OCI-LY3 (cell line): ENCODE data around the gene PNMT.

Experiments
- H2AFZ ChIP-seq: fragments of 200-600, 300-600 bp; shearing (Covaris generic); 2 replicates; pipeline ENCODE4 v1.6.0; 2014; ENCODE audit warnings: antibody characterized with exemption, low read depth, low read length
- H3K27ac ChIP-seq: fragments of 200-600, 300-600 bp; sonication (generic); 2 replicates; pipeline ENCODE4 v1.5.1; 2014; ENCODE audit warnings: mild to moderate bottlenecking, low read length, moderate library complexity, mixed read lengths
- H3K27me3 ChIP-seq: fragments of 200-600, 300-600 bp; sonication (generic); 2 replicates; pipeline ENCODE4 v1.6.1; 2014; ENCODE audit warnings: low read depth, low read length, mixed read lengths
- H3K36me3 ChIP-seq: fragments of 200-600, 300-600 bp; sonication (generic); replicated peaks from 2 replicates; pipeline ENCODE3; 2014; ENCODE audit warnings: low read depth, low read length, mixed read lengths
- H3K4me1 ChIP-seq: fragments of 300-600, 200-600 bp; sonication (generic); 2 replicates; pipeline ENCODE4 v1.6.1; 2014; ENCODE audit warnings: low read length, mixed read lengths
- H3K4me2 ChIP-seq: fragments of 200-600, 300-600 bp; sonication (generic); 2 replicates; pipeline ENCODE4 v1.6.1; 2014; ENCODE audit warnings: low read length, mixed read lengths
- H3K4me3 ChIP-seq: fragments of 300-600, 200-600 bp; sonication (generic); 2 replicates; pipeline ENCODE4 v1.5.1; 2014; ENCODE audit warnings: antibody characterized with exemption, mild to moderate bottlenecking, low read length, moderate library complexity
- H3K79me2 ChIP-seq: fragments of 300-600, 200-600 bp; shearing (Covaris generic); 2 replicates; pipeline ENCODE4 v1.6.1; 2014; ENCODE audit warnings: mild to moderate bottlenecking, low read length, mixed read lengths
- H3K9ac ChIP-seq: fragments of 300-600, 200-600 bp; shearing (Covaris generic); 2 replicates; pipeline ENCODE4 v1.6.0; 2014; ENCODE audit warnings: mild to moderate bottlenecking, low read length, moderate library complexity
- H3K9me3 ChIP-seq: fragments of 200-600, 300-600 bp; shearing (Covaris generic); 2 replicates; pipeline ENCODE4 v1.6.1; 2014; ENCODE audit warnings: low read length, mixed read lengths; ENCODE audit not compliant: insufficient read depth
- H4K20me1 ChIP-seq: fragments of 200-600, 300-600 bp; sonication (generic); 2 replicates; pipeline ENCODE4 v1.6.1; 2016; ENCODE audit warnings: low read length, mixed read lengths; ENCODE audit not compliant: insufficient read depth
- CTCF ChIP-seq: fragments of 200-600, 300-600 bp; sonication (generic); IDR thresholded peaks from 2 replicates; pipeline ENCODE4 v1.5.1; 2014; ENCODE audit warnings: antibody characterized with exemption, low read length, low read depth
- EZH2phosphoT487 ChIP-seq: fragments of 200-600 bp; shearing (Covaris generic); IDR thresholded peaks from 2 replicates; pipeline ENCODE4 v1.6.1; 2018; ENCODE audit warnings: antibody characterized with exemption, mixed run types, low read depth

Gene PNMT

GRCh38 chr17:39678340-39679116 lies 10.3 kb downstream of the PNMT start:
- no peak for TF ChIP-seq CTCF
- no peak for TF ChIP-seq EZH2phosphoT487
- Histone ChIP-seq H3K36me3 (no peaks in the 10 kb centered on the region), H4K20me1 (no peaks in the 10 kb centered on the region), H3K27me3 (no peaks in the 10 kb centered on the region), H3K4me2 (no peak overlapping the region), H3K9me3 (no peaks in the 10 kb centered on the region), H3K9ac (no peak overlapping the region), H3K27ac (no peak overlapping the region), H2AFZ (no peak overlapping the region), H3K4me3 (no peak overlapping the region), H3K4me1 (peaks cover 8% of the 10 kb centered on the region), H3K79me2 (no peaks in the 10 kb centered on the region)

- no peak overlapping the region for H2AFZ ChIP-seq
- H3K79me2 ChIP-seq: no peaks in the 10 kb centered on the region
- no peak overlapping the region for H3K27ac ChIP-seq
- no peak overlapping the region for H3K9ac ChIP-seq
- H3K4me3 ChIP-seq: no peak overlapping the region
- H3K36me3 ChIP-seq: no peaks in the 10 kb centered on the region
- no peak for TF ChIP-seq CTCF
- no peak for TF ChIP-seq EZH2phosphoT487
- no peaks in the 10 kb centered on the region for H4K20me1 ChIP-seq
- no peaks in the 10 kb centered on the region for H3K27me3 ChIP-seq
- H3K4me2 ChIP-seq: no peak overlapping the region
- peaks cover 5% of the 10 kb centered on the region for H3K4me1 ChIP-seq
- no peaks in the 10 kb centered on the region for H3K9me3 ChIP-seq
Observed at GRCh38 chr17:39679521-39680192, 11.4 kb downstream of the PNMT start.

GRCh38 chr17:39683295-39683939 lies 15.2 kb downstream of the PNMT start:
- no peak for TF ChIP-seq EZH2phosphoT487
- TF ChIP-seq CTCF: no peak
- peaks cover 11% of the 10 kb centered on the region for H3K4me1 ChIP-seq
- H3K4me3 ChIP-seq: no peak overlapping the region
- H3K9me3 ChIP-seq: no peaks in the 10 kb centered on the region
- no peak overlapping the region for H2AFZ ChIP-seq
- H3K4me2 ChIP-seq: no peak overlapping the region
- no peaks in the 10 kb centered on the region for H4K20me1 ChIP-seq
- H3K79me2 ChIP-seq: no peaks in the 10 kb centered on the region
- H3K36me3 ChIP-seq: no peaks in the 10 kb centered on the region
- H3K27me3 ChIP-seq: no peaks in the 10 kb centered on the region
- H3K27ac ChIP-seq: no peak overlapping the region
- H3K9ac ChIP-seq: no peak overlapping the region
